SU-DHL-6 (cell line): Measurements from ENCODE around the gene CCKAR.

ENCODE experiments used
- CTCF ChIP-seq: fragments of 200-600 bp; sonication (generic); IDR thresholded peaks from one replicate; pipeline ENCODE4 v1.5.1; 2017; ENCODE audit warnings: antibody characterized with exemption, mild to moderate bottlenecking, low read length, moderate library complexity; ENCODE audit not compliant: insufficient read depth, poor library complexity, severe bottlenecking
- EZH2phosphoT487 ChIP-seq: fragments of 200-600 bp; sonication (generic), shearing (Covaris generic); conservative IDR thresholded peaks from 2 replicates; pipeline ENCODE4 v1.6.1; 2018; ENCODE audit warnings: mild to moderate bottlenecking, antibody characterized with exemption, low read length, moderate library complexity, mixed read lengths

- no peak for TF ChIP-seq CTCF
- no peak for TF ChIP-seq EZH2phosphoT487
Measured at GRCh38 chr4:26522478-26522877, 32.2 kb upstream of the CCKAR start.
